Progenitor cell of endocrine pancreas (in vitro differentiated cells): ENCODE results near the gene RXRB. TPM values are rescaled to one million over a fixed set of nuclear protein-coding genes. Genes with fewer than 3 reads are reported as not detected.
A peak's percentile ranks its signal among the peaks of the same experiment; 100 is the strongest.
"Not testable (repeated sequence)": the region's sequence is repeated elsewhere in the genome, so short reads cannot be mapped to it uniquely, and the experiment has no call there.

Experiments used
- DNase-seq: peaks from one replicate; pipeline ENCODE4 v3.0.0; 2021; ENCODE audit warnings: low spot score; ENCODE audit not compliant: unreplicated experiment
- H3K27ac Mint-ChIP-seq: 2 replicates; pipeline ENCODE4 v1.8.0; 2021; ENCODE audit warnings: mild to moderate bottlenecking, moderate library complexity, mixed read lengths
- H3K27me3 Mint-ChIP-seq: 2 replicates; pipeline ENCODE4 v1.8.0; 2021; ENCODE audit warnings: mixed read lengths
- H3K36me3 Mint-ChIP-seq: 2 replicates; pipeline ENCODE4 v1.8.0; 2022; ENCODE audit warnings: mixed read lengths; ENCODE audit not compliant: insufficient read depth
- H3K4me1 Mint-ChIP-seq: 2 replicates; pipeline ENCODE4 v1.8.0; 2021; ENCODE audit warnings: low read depth, mixed read lengths
- H3K4me3 Mint-ChIP-seq: 2 replicates; pipeline ENCODE4 v1.8.0; 2021; ENCODE audit warnings: low read depth, mild to moderate bottlenecking, moderate library complexity, mixed read lengths
- H3K9me3 Mint-ChIP-seq: 2 replicates; pipeline ENCODE4 v1.8.0; 2021; ENCODE audit warnings: low read depth, mixed read lengths
- CTCF ChIP-seq: fragments of 200-600 bp; sonication (generic); IDR thresholded peaks from one replicate; pipeline ENCODE4 v1.5.0; 2021; ENCODE audit warnings: antibody characterized with exemption, mild to moderate bottlenecking; ENCODE audit not compliant: unreplicated experiment
- microRNA-seq: library from miRNA; unstranded; fragments of <30 nt; microRNA quantifications from one replicate; pipeline ENCODE4 v1.1.0, GENCODE V29; 2020; ENCODE audit warnings: borderline number of aligned reads; ENCODE audit not compliant: unreplicated experiment
- total RNA-seq: library from RNA; stranded (reverse); gene quantifications from 2 replicates; pipeline ENCODE4 v1.2.1, GENCODE V29; 2021

The RXRB gene
- total RNA-seq, 1 donor from 2014 or later, result 47.1 TPM

GRCh38 chr6:33151050-33151449 is 49.4 kb downstream of the RXRB start:
- H3K9me3 Mint-ChIP-seq, result peaks cover 10% of the 10 kb centered on the region
- TF ChIP-seq CTCF, result no peak
- no peak overlapping the region for H3K4me3 Mint-ChIP-seq
- H3K27ac Mint-ChIP-seq, result no peak overlapping the region
- no peak for DNase-seq
- peaks cover 2% of the 10 kb centered on the region for H3K4me1 Mint-ChIP-seq
- peaks cover 12% of the 10 kb centered on the region for H3K27me3 Mint-ChIP-seq
- no peaks in the 10 kb centered on the region for H3K36me3 Mint-ChIP-seq

GRCh38 chr6:33150560-33150959 is 49.9 kb downstream of the RXRB start:
- H3K9me3 Mint-ChIP-seq, DNase-seq, H3K27ac Mint-ChIP-seq, H3K4me1 Mint-ChIP-seq, H3K4me3 Mint-ChIP-seq, H3K36me3 Mint-ChIP-seq: not testable (repeated sequence)
- H3K27me3 Mint-ChIP-seq, result peaks cover 12% of the 10 kb centered on the region

- H3K4me1 Mint-ChIP-seq, result no peaks in the 10 kb centered on the region
- DNase-seq, result no peak
- no peaks in the 10 kb centered on the region for H3K36me3 Mint-ChIP-seq
- peaks cover 10% of the 10 kb centered on the region for H3K9me3 Mint-ChIP-seq
- H3K27me3 Mint-ChIP-seq, result peaks cover 20% of the 10 kb centered on the region
- no peak overlapping the region for H3K27ac Mint-ChIP-seq
- H3K4me3 Mint-ChIP-seq, result no peak overlapping the region
- TF ChIP-seq CTCF, result peak; percentile 87
Observed at GRCh38 chr6:33147807-33148666, 52.4 kb downstream of the RXRB start.

GRCh38 chr6:33144373-33144772 is 56.1 kb downstream of the RXRB start:
- Mint-ChIP-seq H3K4me1 (no peaks in the 10 kb centered on the region), H3K4me3 (no peak overlapping the region), H3K27me3 (peaks cover 35% of the 10 kb centered on the region), H3K9me3 (no peaks in the 10 kb centered on the region), H3K27ac (no peak overlapping the region), H3K36me3 (no peaks in the 10 kb centered on the region)
- no peak for TF ChIP-seq CTCF
- DNase-seq, result no peak

Small RNA genes within 50 kb of the gene (microRNA-seq; reads per million reads assigned to microRNA genes)
- 9.6 reads per million, percentile 16 among the genes with 10 or more reads in this experiment for gene MIR219A1

Other genes starting within 250 kb of the RXRB start
- gene HLA-DMA, start 247.6 kb downstream of the RXRB start, total RNA-seq, result 3.3 and 3.4 TPM in 2 replicates
- gene BRD2, start 232.1 kb downstream of the RXRB start, total RNA-seq, result 229 and 238 TPM in 2 replicates
- gene HLA-DOA, start 191.1 kb downstream of the RXRB start, total RNA-seq, result 4.1 and 5.6 TPM in 2 replicates
- 0.89 and 1.8 TPM in 2 replicates for gene HLA-DPA1, start 127.0 kb downstream of the RXRB start, total RNA-seq
- gene HLA-DPB1, start 124.7 kb downstream of the RXRB start, total RNA-seq, result 13.5 and 17.9 TPM in 2 replicates
- 4.3 and 5.3 TPM in 2 replicates for gene COL11A2, start 8.2 kb downstream of the RXRB start, total RNA-seq
- 108 and 109 TPM in 2 replicates for gene SLC39A7, start 202 bp upstream of the RXRB start, total RNA-seq
- 7.0 and 9.2 TPM in 2 replicates for gene HSD17B8, start 4.0 kb upstream of the RXRB start, total RNA-seq
- 56.2 and 62.4 TPM in 2 replicates for gene RING1, start 7.8 kb upstream of the RXRB start, total RNA-seq
- gene VPS52, start 71.2 kb upstream of the RXRB start, total RNA-seq, result 77.2 and 81.7 TPM in 2 replicates
- gene RPS18, start 71.4 kb upstream of the RXRB start, total RNA-seq, result 1,974 and 2,131 TPM in 2 replicates
- gene B3GALT4, start 76.5 kb upstream of the RXRB start, total RNA-seq, result 5.3 and 5.7 TPM in 2 replicates
- gene WDR46, start 88.6 kb upstream of the RXRB start, total RNA-seq, result 47.5 and 53.4 TPM in 2 replicates
- gene PFDN6, start 88.9 kb upstream of the RXRB start, total RNA-seq, result 46.1 and 52.1 TPM in 2 replicates
- 175 and 196 TPM in 2 replicates for gene RGL2, start 98.3 kb upstream of the RXRB start, total RNA-seq
- gene TAPBP, start 113.4 kb upstream of the RXRB start, total RNA-seq, result 20.2 and 22.3 TPM in 2 replicates
- 27.3 and 28.1 TPM in 2 replicates for gene ZBTB22, start 117.1 kb upstream of the RXRB start, total RNA-seq
- gene DAXX, start 122.3 kb upstream of the RXRB start, total RNA-seq, result 47.5 and 48.4 TPM in 2 replicates
- 45.5 and 46.6 TPM in 2 replicates for gene KIFC1, start 191.2 kb upstream of the RXRB start, total RNA-seq
- 58.1 and 58.4 TPM in 2 replicates for gene PHF1, start 210.3 kb upstream of the RXRB start, total RNA-seq
- 252 and 264 TPM in 2 replicates for gene CUTA, start 217.4 kb upstream of the RXRB start, total RNA-seq
- gene SYNGAP1, start 219.4 kb upstream of the RXRB start, total RNA-seq, result 59.9 and 60.3 TPM in 2 replicates